Stomach (tissue), 4 donors: ENCODE measurements around the gene OARD1.

ENCODE experiments used
- POLR2A ChIP-seq, 4 donors: fragments of 450-650 bp; IDR thresholded peaks; one replicate each; pipeline ENCODE4 v1.6.1; 2016; ENCODE audit warnings: antibody characterized with exemption in 4 of 4, control low read depth in 2 of 4, mild to moderate bottlenecking in 1 of 4, moderate library complexity in 1 of 4
- POLR2AphosphoS5 ChIP-seq, 3 donors: sonication (generic); formaldehyde crosslinking; IDR thresholded peaks; one replicate each; pipeline ENCODE4 v1.6.1; 2016; ENCODE audit warnings: antibody characterized with exemption in 3 of 3
- TF ChIP-seq, protein P1 (sequence below), 7 experiments: fragments of 450-650 bp in 4 of 7; fragments of 200-600 bp in 3 of 7; sonication (generic) in 3 of 7; IDR thresholded peaks; one replicate each; pipeline ENCODE4 v1.5.1; 2016 to 2019; ENCODE audit warnings: antibody characterized with exemption in 7 of 7, control low read depth in 2 of 7, mild to moderate bottlenecking in 1 of 7

DNA sequence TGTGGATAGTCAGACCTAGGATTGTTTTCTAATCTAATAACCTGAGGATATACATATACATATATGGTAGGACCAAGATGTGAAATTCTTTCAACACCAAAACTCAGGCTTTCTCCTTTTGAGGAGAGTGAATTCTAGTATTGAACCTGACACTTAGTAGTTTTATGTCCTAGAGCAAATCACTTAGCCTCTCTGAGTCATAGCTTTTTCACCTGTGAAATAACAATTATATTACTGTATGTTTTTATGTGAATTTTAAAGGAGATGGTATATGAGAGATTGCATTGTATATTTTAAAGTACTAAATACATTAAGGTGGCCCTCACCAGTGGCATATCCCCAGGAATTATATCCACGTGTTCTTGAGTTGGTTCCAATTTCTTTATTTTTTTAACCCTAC, 47.4 kb upstream of the OARD1 start:
- TF ChIP-seq POLR2A (IDR thresholded peaks at IDR 0.05) (no peak), POLR2AphosphoS5 (IDR thresholded peaks at IDR 0.05) (no peak)
- TF ChIP-seq, protein P1, sequence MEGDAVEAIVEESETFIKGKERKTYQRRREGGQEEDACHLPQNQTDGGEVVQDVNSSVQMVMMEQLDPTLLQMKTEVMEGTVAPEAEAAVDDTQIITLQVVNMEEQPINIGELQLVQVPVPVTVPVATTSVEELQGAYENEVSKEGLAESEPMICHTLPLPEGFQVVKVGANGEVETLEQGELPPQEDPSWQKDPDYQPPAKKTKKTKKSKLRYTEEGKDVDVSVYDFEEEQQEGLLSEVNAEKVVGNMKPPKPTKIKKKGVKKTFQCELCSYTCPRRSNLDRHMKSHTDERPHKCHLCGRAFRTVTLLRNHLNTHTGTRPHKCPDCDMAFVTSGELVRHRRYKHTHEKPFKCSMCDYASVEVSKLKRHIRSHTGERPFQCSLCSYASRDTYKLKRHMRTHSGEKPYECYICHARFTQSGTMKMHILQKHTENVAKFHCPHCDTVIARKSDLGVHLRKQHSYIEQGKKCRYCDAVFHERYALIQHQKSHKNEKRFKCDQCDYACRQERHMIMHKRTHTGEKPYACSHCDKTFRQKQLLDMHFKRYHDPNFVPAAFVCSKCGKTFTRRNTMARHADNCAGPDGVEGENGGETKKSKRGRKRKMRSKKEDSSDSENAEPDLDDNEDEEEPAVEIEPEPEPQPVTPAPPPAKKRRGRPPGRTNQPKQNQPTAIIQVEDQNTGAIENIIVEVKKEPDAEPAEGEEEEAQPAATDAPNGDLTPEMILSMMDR (IDR thresholded peaks at IDR 0.05): no peak
